Measurements from ENCODE around the gene RAB7B.
A peak's percentile ranks its signal among the peaks of the same experiment; 100 is the strongest.
"Not testable (repeated sequence)": the region's sequence is repeated elsewhere in the genome, so short reads cannot be mapped to it uniquely, and the experiment has no call there.

RAB7B gene, protein sequence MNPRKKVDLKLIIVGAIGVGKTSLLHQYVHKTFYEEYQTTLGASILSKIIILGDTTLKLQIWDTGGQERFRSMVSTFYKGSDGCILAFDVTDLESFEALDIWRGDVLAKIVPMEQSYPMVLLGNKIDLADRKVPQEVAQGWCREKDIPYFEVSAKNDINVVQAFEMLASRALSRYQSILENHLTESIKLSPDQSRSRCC

DNA sequence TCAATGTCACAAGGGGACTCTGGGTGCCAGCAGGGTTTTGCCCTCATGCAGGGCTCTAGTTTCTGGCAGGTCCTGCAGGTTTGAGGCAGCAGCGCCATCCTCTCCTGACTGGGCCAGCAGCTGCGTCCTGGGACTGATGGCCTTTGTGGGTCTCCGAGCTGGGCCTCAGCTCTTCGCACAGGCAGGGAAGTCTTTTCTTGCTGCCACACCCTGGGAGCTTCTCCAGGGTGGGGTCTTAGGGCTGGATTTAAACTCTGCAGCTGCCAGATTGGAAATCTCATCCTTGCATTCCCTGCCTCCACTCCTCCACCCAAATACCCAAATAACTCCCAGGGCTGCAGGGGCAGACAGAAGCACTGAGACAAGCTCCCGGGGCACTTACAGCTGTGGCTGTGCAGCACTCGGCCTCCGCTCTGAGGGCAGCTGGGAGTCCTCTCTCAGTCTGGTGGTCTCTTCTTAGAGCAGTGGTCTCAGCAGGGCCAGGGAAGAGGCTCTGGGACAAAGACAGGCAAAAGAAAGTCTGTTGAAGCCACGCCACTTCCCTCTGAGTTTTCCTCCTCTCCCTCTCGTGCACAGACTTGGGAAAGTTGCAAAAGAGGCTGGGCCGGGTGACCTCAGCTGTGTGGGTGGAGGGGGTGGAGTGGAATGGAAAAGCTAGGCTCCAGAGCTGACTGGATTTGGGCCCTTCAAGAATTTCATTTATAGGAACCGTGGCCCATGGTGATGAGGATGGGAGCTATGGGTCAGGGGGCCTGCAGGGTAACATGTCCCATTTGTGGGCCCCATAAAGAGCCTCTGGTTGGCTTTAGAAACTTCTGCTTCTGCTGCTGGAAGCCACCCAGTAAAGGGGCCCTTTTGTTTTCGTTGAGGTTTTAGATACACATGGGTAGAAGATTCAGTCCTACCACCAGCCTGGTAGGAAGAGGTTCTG, at the start of gene RAB7B:
RAB7B (minus strand) TSS at position 525 of the 931 bp plus-strand sequence. CDS start 9,260 bp downstream, outside the sequence.
- no peak for DNase-seq

DNA sequence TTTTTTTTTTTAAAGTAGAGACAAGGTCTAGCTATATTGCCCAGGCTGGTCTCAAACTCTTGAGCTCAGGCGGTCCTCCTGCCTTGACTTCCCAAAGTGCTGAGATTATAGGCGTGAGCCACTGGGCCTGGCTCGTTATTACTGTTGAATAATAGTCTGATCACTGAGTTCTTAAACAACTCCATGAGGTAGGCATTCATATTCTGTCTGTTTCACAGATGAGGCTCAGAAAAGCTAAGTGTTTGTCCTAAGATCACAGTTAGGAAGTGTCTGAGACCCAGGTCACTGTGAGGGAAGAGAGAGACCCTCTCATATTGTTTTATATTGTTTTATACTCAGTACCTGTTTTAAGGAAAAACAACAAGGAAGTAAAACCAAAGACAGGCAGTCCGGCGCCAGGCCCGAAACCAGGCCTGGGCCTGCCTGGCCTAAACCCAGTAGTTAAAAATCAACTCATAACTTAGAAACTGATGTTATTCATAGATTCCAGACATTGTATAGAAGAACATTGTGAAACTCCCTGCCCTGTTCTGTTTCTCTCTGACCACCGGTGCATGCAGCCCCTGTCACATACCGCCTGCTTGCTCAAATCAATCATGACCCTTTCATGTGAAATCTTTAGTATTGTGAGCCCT, 49.2 kb upstream of the RAB7B start:
- DNase-seq: not testable (repeated sequence)

DNA sequence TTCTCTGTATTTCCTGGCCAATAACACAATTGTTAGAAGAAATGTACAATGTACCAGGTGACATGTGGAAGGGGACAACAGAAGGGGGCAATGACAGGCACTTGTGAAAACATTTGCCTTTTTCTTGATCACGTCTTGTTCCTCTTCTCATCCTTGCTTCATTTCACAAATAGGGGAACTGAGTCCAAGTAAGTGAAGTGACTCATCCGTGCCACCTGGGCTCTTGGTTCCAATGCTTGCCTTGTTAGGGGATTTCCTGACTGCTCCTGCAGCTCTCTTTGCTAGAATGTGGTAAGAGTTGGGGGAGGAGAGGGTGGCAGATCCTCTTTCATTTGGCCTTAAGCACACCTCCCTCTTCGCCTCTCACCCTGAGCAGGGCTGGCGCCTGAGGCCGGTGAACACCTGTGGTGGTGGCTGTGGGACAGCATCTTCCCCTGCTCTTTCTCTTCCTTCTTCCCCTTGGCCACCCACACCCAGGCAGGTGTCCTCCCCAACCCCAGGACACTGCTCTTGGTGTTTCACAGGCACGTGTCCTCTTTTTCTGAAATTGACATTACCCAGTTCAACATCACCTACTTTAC, 47.5 kb upstream of the RAB7B start:
- no peak for DNase-seq

DNA sequence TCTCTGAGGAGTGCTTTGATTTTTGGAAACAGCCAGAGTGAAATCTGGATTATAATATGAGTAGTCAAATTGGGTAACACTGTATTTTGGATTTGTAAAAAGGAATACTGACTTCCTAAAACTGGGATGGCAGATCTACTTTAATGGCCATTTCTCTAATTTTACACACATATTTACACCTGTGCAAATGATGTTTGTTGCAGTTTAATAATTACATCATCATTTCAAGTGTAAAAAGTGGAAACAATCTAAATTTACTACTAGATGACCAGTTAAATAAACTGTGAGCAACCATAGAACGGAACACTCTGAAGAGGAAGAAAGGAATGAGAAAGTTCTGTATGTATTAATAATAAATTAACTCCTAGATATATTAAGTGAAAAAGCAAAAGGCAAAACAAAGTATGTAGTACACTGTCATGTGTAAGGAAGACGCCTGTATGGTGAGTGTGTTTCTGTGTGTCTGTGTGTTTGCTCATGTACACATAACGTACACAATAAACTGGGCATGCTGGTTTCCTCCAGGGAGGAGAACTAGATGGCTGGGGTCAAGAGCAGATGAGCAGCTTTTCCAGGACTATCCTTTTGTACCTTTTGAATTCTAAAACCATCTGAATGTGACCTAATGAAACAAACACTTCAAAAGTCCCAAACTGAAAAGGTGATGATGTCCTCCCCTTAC, 46.9 kb upstream of the RAB7B start:
- DNase-seq: no peak

DNA sequence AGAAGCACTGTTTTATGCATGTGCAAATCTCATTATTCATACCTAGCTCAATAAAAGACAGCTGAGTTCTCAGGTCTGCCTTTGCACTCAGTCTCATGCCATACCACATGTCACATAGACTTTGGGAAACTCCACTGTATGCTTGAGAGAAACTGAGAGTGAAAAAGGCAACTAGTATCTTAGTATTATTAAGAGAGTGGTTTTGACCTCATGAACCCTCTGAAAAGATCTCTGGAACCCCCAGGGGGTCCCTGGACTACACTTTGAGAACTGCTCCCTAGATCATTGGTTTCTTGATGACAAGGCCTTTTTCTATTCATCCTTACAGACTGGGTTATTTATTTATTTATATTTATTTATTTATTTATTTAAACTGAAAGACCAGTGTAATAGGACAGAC, 46.1 kb upstream of the RAB7B start:
- no peak for DNase-seq

DNA sequence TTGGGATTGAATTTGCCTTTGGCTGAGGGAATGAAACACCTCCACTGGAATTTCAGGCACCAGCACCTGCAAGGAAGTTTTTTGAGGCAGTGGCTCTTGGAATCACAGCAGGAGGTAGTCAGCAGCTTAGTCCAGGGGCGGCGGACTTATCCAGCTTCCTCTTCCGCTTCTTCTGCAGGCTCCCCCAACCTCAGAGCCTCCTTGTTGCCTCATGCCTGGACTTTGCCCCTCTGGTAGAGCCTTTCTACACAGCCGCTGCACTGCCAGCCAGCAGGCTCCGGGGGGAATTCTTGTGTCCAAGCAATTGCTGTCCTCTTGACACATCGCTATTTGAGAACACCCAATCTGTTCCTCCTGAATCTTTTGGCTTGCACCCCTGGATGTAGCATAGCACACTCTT, 45.4 kb upstream of the RAB7B start:
- no peak for DNase-seq

DNA sequence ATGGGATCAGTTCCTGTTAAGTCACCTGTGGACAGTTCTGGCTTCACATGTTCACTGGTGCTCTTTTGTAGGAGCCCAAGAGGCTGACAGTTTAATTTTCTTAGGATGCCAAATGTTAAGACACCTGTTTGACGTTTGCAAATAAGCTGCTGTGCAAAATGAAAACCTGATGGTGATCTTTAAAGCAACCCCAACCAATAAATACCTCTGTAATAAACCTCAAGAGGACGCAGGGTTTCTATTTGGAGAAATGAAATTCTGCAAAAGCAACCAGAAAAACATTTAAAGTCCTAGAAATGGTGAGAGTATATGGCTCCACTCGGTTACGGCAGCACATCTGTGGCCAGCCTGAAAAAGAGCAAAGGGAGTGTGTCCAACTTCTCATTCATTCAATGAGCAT, 44.1 kb upstream of the RAB7B start:
- no peak for DNase-seq

DNA sequence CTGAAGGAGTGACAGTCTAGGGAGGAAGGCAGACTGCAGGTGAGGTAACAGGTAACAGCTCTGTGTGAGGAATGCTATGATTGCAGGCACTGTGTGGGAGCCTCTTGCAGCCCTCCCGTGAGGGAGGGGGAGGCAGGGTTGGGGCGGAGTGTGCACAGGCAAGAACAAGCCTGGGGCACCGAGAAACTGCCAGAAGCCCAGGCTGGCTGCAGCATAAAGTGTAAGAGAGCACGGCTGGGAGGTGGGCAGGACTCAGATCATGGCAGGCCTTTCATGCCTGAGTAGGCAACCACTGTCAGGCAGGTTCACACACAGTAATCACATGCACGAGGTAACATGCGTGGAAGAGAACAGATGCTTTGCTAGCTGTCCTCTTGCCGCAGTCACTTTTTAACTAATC, 38.4 kb upstream of the RAB7B start:
- no peak for DNase-seq

DNA sequence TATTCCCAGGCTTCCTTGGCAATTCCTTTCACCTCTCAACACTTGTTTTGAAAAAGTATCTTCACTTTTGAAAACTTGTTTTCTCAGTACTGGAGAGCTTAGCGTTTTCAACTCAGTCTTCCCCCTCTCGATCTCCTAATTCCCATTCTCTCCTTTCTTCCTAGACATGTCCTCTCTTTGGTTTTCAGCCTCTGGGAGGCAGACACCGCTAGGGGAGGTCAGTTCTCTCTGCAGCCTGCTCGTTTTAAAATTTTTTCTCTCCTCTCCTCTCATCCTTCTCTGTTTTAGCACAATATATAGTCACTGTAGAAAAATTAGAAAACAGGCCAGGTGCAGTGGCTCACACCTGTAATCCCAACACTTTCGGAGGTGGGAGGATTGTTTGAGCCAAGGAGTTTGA, 37.1 kb upstream of the RAB7B start:
- no peak for DNase-seq

DNA sequence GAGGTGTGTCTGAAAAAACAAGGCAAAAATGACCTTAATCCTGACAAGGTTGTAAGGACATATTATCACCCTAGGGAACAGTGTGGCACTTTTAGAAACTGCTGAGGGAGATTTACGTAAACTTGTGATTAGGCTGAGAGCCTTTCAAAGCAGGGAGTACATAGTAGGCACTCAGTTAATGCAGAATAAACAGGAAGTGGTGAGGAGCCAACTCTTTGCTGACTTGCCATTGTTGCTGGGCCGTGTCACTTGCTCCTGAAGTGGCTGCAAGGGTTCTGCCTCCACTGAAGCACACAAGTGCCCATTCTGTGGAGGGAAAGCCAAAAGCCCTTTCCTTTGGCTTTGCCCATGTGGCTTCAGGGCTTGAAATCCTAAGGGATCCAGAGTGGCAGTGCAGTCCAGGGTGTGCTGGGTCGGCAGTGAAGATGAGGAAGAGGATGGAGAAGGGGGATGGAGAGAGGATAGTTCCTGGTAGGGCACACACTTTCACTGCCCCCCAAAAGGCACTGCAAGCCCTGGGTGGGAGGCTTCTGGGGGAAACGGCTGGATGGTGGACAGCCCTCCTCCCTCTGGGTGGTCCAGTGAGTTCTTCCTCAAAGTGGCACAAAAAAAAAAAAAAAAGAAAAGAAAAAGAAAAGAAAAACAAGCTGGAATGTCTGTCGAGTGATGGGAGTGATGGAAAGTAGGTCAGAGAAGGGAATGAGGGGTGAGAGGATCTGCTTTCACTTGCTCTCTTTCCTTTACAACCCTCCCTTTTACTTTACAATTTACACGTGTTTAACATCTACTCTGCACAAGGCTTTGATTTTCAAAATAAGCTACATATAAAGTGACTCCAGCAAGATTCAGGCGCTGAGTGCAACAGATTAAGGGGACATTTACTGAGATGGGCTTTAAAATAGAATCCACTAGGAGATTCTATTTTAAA, 36.1 kb upstream of the RAB7B start:
- DNase-seq: no peak

DNA sequence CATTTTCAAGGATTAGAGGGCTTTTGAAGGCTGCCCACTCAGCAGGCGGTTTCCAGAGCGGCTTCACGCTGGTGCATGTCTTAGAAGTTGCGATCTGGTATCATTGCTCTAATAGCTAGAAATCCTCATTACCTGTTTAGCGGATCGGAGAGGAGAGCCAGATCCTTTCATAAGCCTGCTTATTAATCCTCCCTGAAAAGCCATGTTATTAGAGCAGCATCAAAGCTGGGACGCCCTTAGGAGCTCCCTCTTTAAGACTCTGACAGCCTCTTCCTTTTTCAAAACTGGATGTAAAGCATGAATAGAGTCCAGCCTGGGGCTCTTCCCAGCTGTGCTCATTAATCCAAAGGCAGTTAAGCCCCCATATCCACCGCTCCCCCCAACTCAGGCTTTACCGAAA, 34.4 kb upstream of the RAB7B start:
- no peak for DNase-seq

DNA sequence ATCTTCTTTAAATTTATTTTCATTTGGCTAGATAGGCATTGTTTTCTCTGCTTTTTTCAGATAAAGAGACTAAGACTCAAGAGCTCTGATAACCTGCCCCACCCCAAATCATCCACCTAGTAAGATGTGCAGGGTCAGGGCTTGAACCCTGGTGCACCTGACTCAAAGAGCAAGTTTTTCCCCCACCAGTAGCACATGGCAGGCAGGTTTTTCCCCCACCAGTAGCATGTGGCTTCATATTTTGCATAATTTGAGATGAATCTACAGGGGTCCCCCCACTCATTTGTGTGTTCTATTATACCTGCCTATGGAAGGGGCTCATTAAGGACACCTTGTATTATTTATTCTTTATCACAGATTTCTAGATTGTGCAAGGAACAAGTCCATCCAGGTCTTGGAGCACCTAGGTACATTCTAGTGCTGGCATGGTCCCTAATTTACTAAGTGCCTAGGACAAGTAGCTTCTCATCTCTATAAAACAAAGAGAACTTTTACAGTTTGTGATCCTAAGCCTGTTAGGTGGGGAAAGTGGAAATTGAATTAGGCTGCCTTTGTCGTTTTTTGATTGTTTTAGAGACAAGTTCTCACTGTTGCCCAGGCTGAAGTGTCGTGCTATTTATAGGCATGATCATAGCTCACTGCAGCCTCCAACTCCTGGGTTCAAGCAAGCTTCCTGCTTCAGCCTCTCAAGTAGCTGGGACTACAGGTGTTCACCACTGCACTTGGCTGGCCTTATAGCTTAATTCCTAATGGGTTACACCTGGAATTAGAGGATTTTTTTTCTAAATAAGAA, 33.7 kb upstream of the RAB7B start:
- no peak for DNase-seq

DNA sequence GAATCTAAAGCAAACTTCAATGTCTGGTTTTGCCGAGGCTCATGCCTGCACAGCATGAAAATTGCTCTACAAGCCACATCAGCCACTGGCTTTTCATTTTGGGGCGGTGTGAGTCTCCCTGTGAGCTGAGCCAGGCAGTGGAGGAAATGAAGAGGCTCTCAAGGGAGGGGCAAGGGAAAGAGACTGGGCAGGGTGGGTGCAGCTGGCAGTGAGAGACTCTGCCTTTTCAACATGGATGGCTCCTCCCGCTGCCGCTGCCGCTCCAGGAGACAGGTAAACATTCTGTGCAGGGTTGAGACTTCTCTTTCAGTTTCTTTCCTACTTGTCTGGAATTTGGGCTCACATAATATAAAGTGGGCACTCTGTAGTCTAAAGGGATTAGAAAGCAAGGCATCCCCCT, 31.8 kb upstream of the RAB7B start:
- DNase-seq: peak; percentile 60

DNA sequence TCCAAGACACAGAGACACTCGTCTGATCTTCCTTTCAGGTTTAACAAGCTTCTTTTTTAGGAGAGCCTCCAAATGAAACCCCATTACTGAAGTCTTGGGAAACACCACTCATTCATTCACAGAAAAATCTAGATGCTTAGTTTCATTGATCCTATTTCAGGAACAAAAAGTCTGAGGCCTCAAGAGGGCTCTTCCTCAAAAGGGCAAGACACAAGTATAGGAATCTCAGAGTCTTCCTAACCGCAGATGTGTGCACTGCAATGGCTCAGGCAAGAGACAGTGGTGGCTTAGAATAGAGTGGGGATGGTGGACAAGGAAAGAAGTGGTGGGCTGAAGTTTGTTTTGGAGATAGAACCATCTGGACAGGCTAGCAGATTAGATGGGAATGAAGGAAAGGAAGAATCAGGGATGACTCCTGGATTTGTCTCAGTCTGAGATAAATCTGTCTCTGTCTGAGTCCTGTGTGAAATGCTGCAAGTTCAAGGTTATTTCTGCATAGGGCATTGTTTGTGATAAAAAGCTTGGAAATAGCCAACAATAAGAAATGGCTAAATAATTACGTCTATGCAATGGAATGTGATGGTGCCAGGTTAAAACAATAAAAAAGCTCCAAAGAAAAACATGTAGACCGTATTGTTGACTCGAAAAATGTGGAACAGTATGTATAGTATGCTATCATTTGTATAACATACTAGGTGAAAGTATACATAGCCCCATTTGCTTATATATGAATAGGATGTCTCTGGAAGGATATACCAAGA, 29.4 kb upstream of the RAB7B start:
- no peak for DNase-seq

DNA sequence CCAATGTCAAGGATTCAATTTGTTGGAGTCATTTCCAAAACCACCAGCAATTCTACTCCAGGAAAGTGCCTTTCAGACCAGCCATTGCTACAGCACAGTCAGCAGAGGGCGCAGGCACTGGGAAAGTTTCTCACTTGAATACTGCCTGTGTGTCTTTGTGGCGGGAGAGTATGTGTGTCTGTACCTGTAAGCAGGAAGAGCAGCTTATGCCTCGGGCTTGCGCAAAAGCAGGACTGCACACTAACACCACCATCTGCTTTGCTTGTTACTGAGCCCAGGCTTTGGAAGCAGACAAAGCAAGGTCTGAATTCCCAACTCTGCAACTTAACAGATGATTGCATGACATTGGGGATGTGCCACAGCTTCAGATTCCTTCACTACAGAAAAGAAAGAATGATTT, 27.5 kb upstream of the RAB7B start:
- DNase-seq: peak; percentile 85

DNA sequence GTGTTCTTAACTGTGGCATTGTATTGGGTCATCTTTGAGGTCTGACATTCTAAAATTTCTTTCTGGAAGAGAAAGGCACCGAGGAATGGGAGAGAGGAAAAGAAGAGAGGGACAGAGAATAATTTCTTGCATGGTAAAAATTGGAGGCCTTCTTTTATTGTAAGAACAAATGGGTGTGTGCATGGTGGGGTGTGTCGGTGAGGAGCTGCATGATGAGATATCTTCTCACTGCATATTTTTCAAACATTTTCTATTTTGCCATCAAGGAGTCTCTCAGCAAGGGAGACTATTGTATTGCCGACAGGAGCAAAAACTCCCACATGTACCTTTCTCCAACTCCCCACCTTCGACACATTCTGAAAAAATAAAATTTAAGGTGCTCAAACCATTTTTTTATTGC, 27.0 kb upstream of the RAB7B start:
- no peak for DNase-seq

DNA sequence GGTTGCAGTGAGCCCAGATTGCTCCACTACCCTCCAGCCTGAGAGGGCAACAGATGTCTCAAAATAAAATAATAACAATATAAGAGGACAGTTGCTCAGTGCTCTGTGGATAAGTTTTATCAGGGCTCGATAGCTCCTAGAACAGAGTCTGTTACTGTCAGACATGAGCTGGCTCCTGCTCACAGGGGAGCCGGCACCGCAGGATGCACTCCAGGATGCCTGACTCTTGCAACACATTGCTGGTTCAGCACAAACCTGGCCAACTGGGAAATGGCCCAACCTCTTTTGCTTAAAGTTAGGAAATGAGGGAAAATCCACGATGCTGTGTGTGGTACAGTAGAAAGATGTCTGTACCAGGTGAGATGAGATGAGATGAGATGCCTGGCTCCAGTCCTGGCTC, 26.3 kb upstream of the RAB7B start:
- no peak for DNase-seq

DNA sequence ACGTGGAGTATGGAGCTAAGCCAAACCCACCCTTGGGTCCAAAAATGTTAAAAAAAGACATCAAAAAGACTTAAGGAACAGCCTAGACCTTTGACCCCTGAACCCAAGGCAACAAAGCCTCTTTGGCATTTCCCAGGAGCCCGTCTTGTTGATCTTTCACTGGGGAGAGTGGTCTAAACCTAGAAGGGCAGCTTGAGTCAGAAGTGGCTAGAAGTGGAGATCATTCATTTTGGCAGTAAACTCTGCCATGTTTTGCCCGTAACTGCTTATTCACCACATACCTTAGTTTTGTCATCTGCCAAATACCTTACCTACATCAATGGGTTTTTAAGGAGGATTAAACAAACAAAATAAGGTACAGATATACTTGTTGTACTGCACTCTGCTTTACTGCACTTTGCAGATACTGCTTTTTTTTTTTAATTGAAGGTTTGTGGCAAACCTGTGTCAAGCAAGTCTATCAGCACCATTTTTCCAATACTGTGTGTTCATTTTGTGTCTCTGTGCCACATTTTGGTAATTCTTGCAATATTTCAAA, 22.2 kb upstream of the RAB7B start:
- no peak for DNase-seq

DNA sequence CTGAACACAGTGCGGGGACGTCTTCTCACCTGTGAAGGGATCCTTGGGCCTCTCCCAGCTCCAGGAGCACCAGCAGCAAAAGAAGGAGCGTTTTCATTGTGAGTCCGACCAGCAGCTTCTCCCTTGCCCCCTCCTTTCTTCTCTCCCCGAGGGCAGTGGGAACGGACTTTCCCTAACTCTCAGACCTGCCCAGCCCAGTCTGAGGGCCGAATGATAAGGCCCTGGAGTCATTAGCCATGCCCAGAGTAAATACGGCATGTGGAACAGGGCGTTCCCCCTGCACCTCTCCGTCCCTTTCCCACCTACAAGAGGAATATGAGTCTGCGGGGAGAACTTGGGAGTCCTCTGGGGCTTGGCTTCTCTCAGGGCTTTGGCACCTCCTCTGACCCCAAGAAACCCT, 20.5 kb upstream of the RAB7B start, which contains the start of gene CTSE:
CTSE (minus strand) TSS at position 201 of the 400 bp plus-strand sequence; CDS start at position 97, 104 bp downstream.
- DNase-seq: no peak

DNA sequence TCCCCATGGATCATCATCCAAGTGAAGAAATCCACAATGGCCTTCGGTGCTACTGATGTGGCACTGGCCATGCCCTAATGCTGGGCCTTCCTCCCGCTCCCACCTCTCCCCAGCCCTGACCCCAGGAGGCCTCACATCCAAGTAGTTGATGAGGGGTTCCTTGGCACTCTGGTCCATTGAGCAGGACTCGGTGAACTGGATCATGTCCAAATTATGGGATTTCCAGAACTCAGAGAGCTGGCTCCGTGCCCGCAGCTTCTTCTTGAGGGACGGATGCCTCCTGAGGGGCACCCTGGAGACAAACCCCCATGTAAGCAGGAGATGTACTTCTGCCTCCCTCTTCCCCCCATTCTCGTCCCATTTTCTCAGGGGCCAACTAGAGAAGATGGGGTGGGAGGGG, 19.6 kb upstream of the RAB7B start:
- DNase-seq: no peak

Data from NCI-H1105 treated with DMSO at 0.1 percent for 48 hours (cell line).